AG10803 (cell line): ENCODE results near the gene TTC38.
"Not testable (repeated sequence)": the region's sequence is repeated elsewhere in the genome, so short reads cannot be mapped to it uniquely, and the experiment has no call there.

Experiments
- DNase-seq: peaks from one replicate; pipeline ENCODE4 v3.0.0; 2010; ENCODE audit warnings: low read depth
- H3K4me3 ChIP-seq: 2 replicates; pipeline ENCODE4 v1.5.1; 2011; ENCODE audit warnings: mild to moderate bottlenecking, low read length, control low read depth
- CTCF ChIP-seq: conservative IDR thresholded peaks from 2 replicates; pipeline ENCODE4 v1.5.1; 2011; ENCODE audit warnings: mild to moderate bottlenecking, low read length, control low read depth, inconsistent platforms

TTC38 gene

GRCh38 chr22:46256358-46256958, 11.3 kb upstream of the TTC38 start:
- TF ChIP-seq CTCF: no peak
- no peak for DNase-seq
- no peak overlapping the region for H3K4me3 ChIP-seq

GRCh38 chr22:46259374-46259773, 8.4 kb upstream of the TTC38 start:
- TF ChIP-seq CTCF: no peak
- no peak overlapping the region for H3K4me3 ChIP-seq
- no peak for DNase-seq

- no peak for DNase-seq
- H3K4me3 ChIP-seq: no peak overlapping the region
- TF ChIP-seq CTCF: no peak
These were observed 7.8 kb upstream of the TTC38 start for GRCh38 chr22:46260038-46260437.

GRCh38 chr22:46262449-46263215, 5.2 kb upstream of the TTC38 start:
- DNase-seq: peak; percentile 31
- H3K4me3 ChIP-seq: no peak overlapping the region
- peak; percentile 27; the same call in 1 of the 2 replicates for TF ChIP-seq CTCF

- no peak within 1 kb of the TSS for H3K4me3 ChIP-seq
- DNase-seq: no peak
- TF ChIP-seq CTCF: no peak
These were observed 4.6 kb upstream of the TTC38 start, which contains the start of gene PKDREJ for GRCh38 chr22:46263216-46263590. PKDREJ (minus strand) TSS chr22:46263343; CDS start chr22:46263322, 21 bp downstream.

GRCh38 chr22:46264520-46264919, 3.3 kb upstream of the TTC38 start:
- not testable (repeated sequence) for DNase-seq, H3K4me3 ChIP-seq

GRCh38 chr22:46265627-46266026, 2.2 kb upstream of the TTC38 start:
- H3K4me3 ChIP-seq, DNase-seq: not testable (repeated sequence)

- H3K4me3 ChIP-seq: no peak overlapping the region
- no peak for DNase-seq
- TF ChIP-seq CTCF: no peak
These were observed 1.8 kb downstream of the TTC38 start for GRCh38 chr22:46269564-46269963.
